H9 (cell line): ENCODE measurements around the gene FAM163B. TPM values are rescaled to one million over a fixed set of nuclear protein-coding genes. Genes with fewer than 3 reads are reported as not detected.

Experiments used
- DNase-seq: peaks from one replicate; pipeline ENCODE4 v3.0.0-alpha.2; 2017
- H2AFZ ChIP-seq: one replicate; pipeline ENCODE4 v1.6.1; 2013; ENCODE audit warnings: mild to moderate bottlenecking, low read length, control low read depth, moderate library complexity
- H2AK5ac ChIP-seq: 2 replicates; pipeline ENCODE4 v1.6.1; 2013; ENCODE audit warnings: low read length, control low read depth, mixed read lengths; ENCODE audit not compliant: insufficient read length
- H2BK120ac ChIP-seq: one replicate; pipeline ENCODE4 v1.6.1; 2013; ENCODE audit warnings: low read depth, mild to moderate bottlenecking, low read length, control low read depth, inconsistent platforms; ENCODE audit not compliant: poor library complexity, severe bottlenecking
- H2BK12ac ChIP-seq: 2 replicates; pipeline ENCODE4 v1.6.1; 2013; ENCODE audit warnings: low read length, control low read depth, mixed read lengths, low read depth; ENCODE audit not compliant: insufficient read length
- H2BK15ac ChIP-seq: 2 replicates; pipeline ENCODE4 v1.6.1; 2013; ENCODE audit warnings: low read depth, low read length, control low read depth
- H2BK20ac ChIP-seq: one replicate; pipeline ENCODE4 v1.6.1; 2013; ENCODE audit warnings: low read depth, mild to moderate bottlenecking, low read length, control low read depth, inconsistent platforms; ENCODE audit not compliant: poor library complexity, severe bottlenecking
- H2BK5ac ChIP-seq: 2 replicates; pipeline ENCODE4 v1.6.1; 2013; ENCODE audit warnings: low read length, control low read depth, mixed read lengths; ENCODE audit not compliant: insufficient read length
- H3K14ac ChIP-seq: 2 replicates; pipeline ENCODE4 v1.6.1; 2013; ENCODE audit warnings: low read length, control low read depth; ENCODE audit not compliant: insufficient read depth
- H3K18ac ChIP-seq: 2 replicates; pipeline ENCODE4 v1.6.1; 2013; ENCODE audit warnings: low read depth, mild to moderate bottlenecking, mixed read lengths, low read length, control low read depth; ENCODE audit not compliant: insufficient read length
- H3K23ac ChIP-seq: 2 replicates; pipeline ENCODE4 v1.6.1; 2013; ENCODE audit warnings: low read length, control low read depth, mixed read lengths, low read depth; ENCODE audit not compliant: insufficient read length
- H3K23me2 ChIP-seq: 2 replicates; pipeline ENCODE4 v1.6.1; 2013; ENCODE audit warnings: low read depth, mild to moderate bottlenecking, mixed read lengths, low read length, control low read depth; ENCODE audit not compliant: insufficient read length, poor library complexity, severe bottlenecking
- H3K27ac ChIP-seq: 2 replicates; pipeline ENCODE4 v1.5.1; 2013; ENCODE audit warnings: low read length, control low read depth, mixed read lengths, low read depth; ENCODE audit not compliant: insufficient read length
- H3K27me3 ChIP-seq: 2 replicates; pipeline ENCODE4 v1.6.1; 2013; ENCODE audit warnings: low read length, control low read depth, inconsistent platforms; ENCODE audit not compliant: insufficient read depth
- H3K4ac ChIP-seq: 2 replicates; pipeline ENCODE4 v1.6.1; 2013; ENCODE audit warnings: low read depth, mild to moderate bottlenecking, control low read depth, inconsistent platforms, low read length, moderate library complexity
- H3K4me1 ChIP-seq: 2 replicates; pipeline ENCODE4 v1.6.1; 2013; ENCODE audit warnings: low read length, control low read depth, inconsistent platforms; ENCODE audit not compliant: insufficient read depth
- H3K4me2 ChIP-seq: 2 replicates; pipeline ENCODE4 v1.6.1; 2013; ENCODE audit warnings: low read length, control low read depth, mixed read lengths; ENCODE audit not compliant: insufficient read length, insufficient read depth
- H3K56ac ChIP-seq: 2 replicates; pipeline ENCODE4 v1.6.1; 2013; ENCODE audit warnings: low read depth, mild to moderate bottlenecking, mixed read lengths, low read length, control low read depth; ENCODE audit not compliant: insufficient read length
- H3K79me1 ChIP-seq: 2 replicates; pipeline ENCODE4 v1.6.1; 2013; ENCODE audit warnings: low read depth, mild to moderate bottlenecking, moderate library complexity, low read length, control low read depth, inconsistent platforms; ENCODE audit not compliant: insufficient read depth, poor library complexity, severe bottlenecking
- H3K79me2 ChIP-seq: 2 replicates; pipeline ENCODE4 v1.6.1; 2013; ENCODE audit warnings: low read length, control low read depth, inconsistent platforms; ENCODE audit not compliant: insufficient read depth
- H3K9ac ChIP-seq: 2 replicates; pipeline ENCODE4 v1.6.1; 2013; ENCODE audit warnings: low read length, control low read depth, mixed read lengths; ENCODE audit not compliant: insufficient read length; ENCODE audit errors: extremely low read depth
- H3K9me3 ChIP-seq: one replicate; pipeline ENCODE4 v1.6.1; 2013; ENCODE audit warnings: low read depth, low read length, inconsistent platforms; ENCODE audit not compliant: control insufficient read depth
- H3T11ph ChIP-seq: one replicate; pipeline ENCODE4 v1.6.1; 2013; ENCODE audit warnings: mild to moderate bottlenecking, low read length, control low read depth, inconsistent platforms
- H4K20me1 ChIP-seq: one replicate; pipeline ENCODE4 v1.6.1; 2013; ENCODE audit not compliant: control insufficient read depth, insufficient read length, insufficient read depth
- H4K5ac ChIP-seq: 2 replicates; pipeline ENCODE4 v1.6.1; 2013; ENCODE audit warnings: low read depth, mild to moderate bottlenecking, mixed read lengths, low read length, control low read depth; ENCODE audit not compliant: insufficient read length
- H4K8ac ChIP-seq: replicated peaks from 2 replicates; pipeline ENCODE4 v1.6.1; 2013; ENCODE audit warnings: low read length, control low read depth, mixed read lengths, low read depth; ENCODE audit not compliant: insufficient read length
- H4K91ac ChIP-seq: 2 replicates; pipeline ENCODE4 v1.6.1; 2013; ENCODE audit warnings: low read depth, mild to moderate bottlenecking, moderate library complexity, mixed read lengths, low read length, control low read depth; ENCODE audit not compliant: insufficient read length
- H3K27ac Mint-ChIP-seq, 3 experiments: 2 replicates in 2 of 3; 3 replicates in 1 of 3; pipeline ENCODE4 v1.8.0; 2020 to 2021; ENCODE audit warnings: mixed read lengths in 3 of 3, mild to moderate bottlenecking in 1 of 3, moderate library complexity in 1 of 3
- H3K27me3 Mint-ChIP-seq: 2 replicates; pipeline ENCODE4 v1.8.0; 2021; ENCODE audit warnings: low read depth, mild to moderate bottlenecking, moderate library complexity, mixed read lengths
- H3K36me3 Mint-ChIP-seq, 3 experiments: 2 replicates in 2 of 3; 3 replicates in 1 of 3; pipeline ENCODE4 v1.8.0; 2020 to 2021; ENCODE audit warnings: low read depth in 3 of 3, mixed read lengths in 3 of 3; ENCODE audit not compliant: insufficient read depth in 1 of 3
- H3K4me1 Mint-ChIP-seq, 2 experiments: 2 replicates each; pipeline ENCODE4 v1.8.0; 2020; ENCODE audit warnings: mixed read lengths in 2 of 2
- H3K4me3 Mint-ChIP-seq, 2 experiments: 2 replicates in 1 of 2; 3 replicates in 1 of 2; pipeline ENCODE4 v1.8.0; 2020 to 2021; ENCODE audit warnings: mild to moderate bottlenecking in 2 of 2, mixed read lengths in 2 of 2, moderate library complexity in 1 of 2
- H3K9me3 Mint-ChIP-seq, 2 experiments: 2 replicates in 1 of 2; 3 replicates in 1 of 2; pipeline ENCODE4 v1.8.0; 2020; ENCODE audit warnings: mild to moderate bottlenecking in 2 of 2, mixed read lengths in 2 of 2, moderate library complexity in 1 of 2
- WGBS: extraction: QIAGEN DNeasy Blood & Tissue Kit; methylation state at CpG from one replicate; pipeline ENCODE4 v1.1.7; 2013; ENCODE audit warnings: missing lambda C conversion rate, low lambda C conversion rate, mixed read lengths; ENCODE audit not compliant: insufficient read length; ENCODE audit errors: extremely low coverage; 5-methylcytosine and 5-hydroxymethylcytosine counted together
- total RNA-seq: library from RNA; stranded (reverse); gene quantifications from 2 replicates; pipeline ENCODE4 v1.2.1, GENCODE V29; 2021
- TF ChIP-seq, protein P1 (sequence below): fragments of 200-600 bp; sonication (generic); conservative IDR thresholded peaks from 3 replicates; pipeline ENCODE4 v1.8.0; 2021; ENCODE audit warnings: antibody characterized with exemption, mild to moderate bottlenecking

The FAM163B gene
- total RNA-seq, 1 experiment from 2014 or later: 0.39 TPM

DNA sequence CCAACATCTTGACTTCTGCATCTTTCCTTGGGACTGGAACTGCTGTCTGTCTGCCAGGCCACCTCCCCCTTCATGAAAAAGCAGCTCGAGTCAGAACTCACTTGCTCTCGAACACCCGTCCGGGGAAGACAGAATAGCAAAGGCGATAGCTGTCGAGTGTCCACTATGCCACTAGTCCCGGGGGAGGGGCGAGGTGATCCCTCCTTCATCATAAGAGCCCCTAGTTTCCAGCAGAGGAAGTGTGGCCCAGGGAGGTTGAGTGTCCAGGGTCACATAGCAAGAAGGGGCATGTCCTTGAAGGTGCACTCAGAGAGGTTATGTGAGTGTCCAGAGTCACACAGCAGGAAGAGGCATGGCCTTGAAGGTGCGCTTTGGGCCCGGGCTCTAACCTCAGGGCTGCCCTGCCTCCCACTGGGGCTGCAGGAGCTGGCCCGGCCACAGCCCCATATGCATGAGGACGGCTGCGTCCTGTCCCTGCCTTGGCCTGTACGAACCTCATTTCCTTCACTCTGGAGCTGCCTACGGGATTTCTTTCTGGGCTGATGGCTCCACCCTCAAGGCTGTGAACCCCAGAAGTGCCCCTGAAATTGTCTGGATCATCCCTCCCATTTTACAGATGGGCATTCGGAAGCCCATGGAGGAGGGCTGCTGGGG is 33.6 kb upstream of the FAM163B start:
- Histone ChIP-seq H2BK120ac (no peak overlapping the region), H2BK12ac (no peak overlapping the region), H4K91ac (no peak overlapping the region), H3T11ph (no peak overlapping the region), H3K27ac (no peak overlapping the region), H4K20me1 (no peaks in the 10 kb centered on the region), H2BK20ac (no peak overlapping the region), H3K23me2 (no peaks in the 10 kb centered on the region), H3K79me2 (no peaks in the 10 kb centered on the region), H3K56ac (no peak overlapping the region), H3K18ac (no peak overlapping the region), H3K9ac (no peak overlapping the region), H4K8ac (no peak overlapping the region), H3K23ac (no peak overlapping the region), H3K4me1 (no peaks in the 10 kb centered on the region; the same call in 1 of the 2 replicates), H2AK5ac (no peak overlapping the region), H2BK15ac (no peak overlapping the region), H2AFZ (no peak overlapping the region), H3K4me2 (no peak overlapping the region), H3K9me3 (no peaks in the 10 kb centered on the region), H3K4ac (no peak overlapping the region), H3K14ac (no peak overlapping the region), H2BK5ac (no peak overlapping the region), H3K27me3 (no peaks in the 10 kb centered on the region), H4K5ac (no peak overlapping the region), H3K79me1 (no peaks in the 10 kb centered on the region)
- no peak for DNase-seq
- TF ChIP-seq, protein P1, sequence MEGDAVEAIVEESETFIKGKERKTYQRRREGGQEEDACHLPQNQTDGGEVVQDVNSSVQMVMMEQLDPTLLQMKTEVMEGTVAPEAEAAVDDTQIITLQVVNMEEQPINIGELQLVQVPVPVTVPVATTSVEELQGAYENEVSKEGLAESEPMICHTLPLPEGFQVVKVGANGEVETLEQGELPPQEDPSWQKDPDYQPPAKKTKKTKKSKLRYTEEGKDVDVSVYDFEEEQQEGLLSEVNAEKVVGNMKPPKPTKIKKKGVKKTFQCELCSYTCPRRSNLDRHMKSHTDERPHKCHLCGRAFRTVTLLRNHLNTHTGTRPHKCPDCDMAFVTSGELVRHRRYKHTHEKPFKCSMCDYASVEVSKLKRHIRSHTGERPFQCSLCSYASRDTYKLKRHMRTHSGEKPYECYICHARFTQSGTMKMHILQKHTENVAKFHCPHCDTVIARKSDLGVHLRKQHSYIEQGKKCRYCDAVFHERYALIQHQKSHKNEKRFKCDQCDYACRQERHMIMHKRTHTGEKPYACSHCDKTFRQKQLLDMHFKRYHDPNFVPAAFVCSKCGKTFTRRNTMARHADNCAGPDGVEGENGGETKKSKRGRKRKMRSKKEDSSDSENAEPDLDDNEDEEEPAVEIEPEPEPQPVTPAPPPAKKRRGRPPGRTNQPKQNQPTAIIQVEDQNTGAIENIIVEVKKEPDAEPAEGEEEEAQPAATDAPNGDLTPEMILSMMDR: no peak
- H3K4me1 Mint-ChIP-seq: peaks cover 18 to 29% of the 10 kb centered on the region in 2 experiments
- H3K27me3 Mint-ChIP-seq: peaks cover 10% of the 10 kb centered on the region
- H3K36me3 Mint-ChIP-seq: no peaks in the 10 kb centered on the region
- H3K27ac Mint-ChIP-seq: no peak overlapping the region; a peak in 1 of 7 replicates
- no peak overlapping the region for H3K4me3 Mint-ChIP-seq
- WGBS: no CpG with 5 or more reads among the region's 16 CpGs
- no peaks in the 10 kb centered on the region for H3K9me3 Mint-ChIP-seq
